Hepatocyte (in vitro differentiated cells): ENCODE data around the gene LIME1.

Source experiments
- EZH2 ChIP-seq: fragments of 200-600 bp; sonication (generic); IDR thresholded peaks from 2 replicates; pipeline ENCODE4 v1.6.1; 2016; ENCODE audit warnings: antibody characterized with exemption, mild to moderate bottlenecking, borderline replicate concordance
- EZH2phosphoT487 ChIP-seq: fragments of 200-600 bp; sonication (generic); IDR thresholded peaks from one replicate; pipeline ENCODE4 v1.6.1; 2018; ENCODE audit warnings: antibody characterized with exemption, mild to moderate bottlenecking, low read depth, moderate library complexity; ENCODE audit not compliant: unreplicated experiment, severe bottlenecking
- TF ChIP-seq, protein P1 (sequence below): fragments of 200-600 bp; sonication (generic); IDR thresholded peaks from 2 replicates; pipeline ENCODE4 v1.5.1; 2016; ENCODE audit warnings: antibody characterized with exemption, mild to moderate bottlenecking; ENCODE audit not compliant: poor library complexity

GRCh38 chr20:63698739-63699465, 37.6 kb upstream of the LIME1 start:
- TF ChIP-seq, protein P1, sequence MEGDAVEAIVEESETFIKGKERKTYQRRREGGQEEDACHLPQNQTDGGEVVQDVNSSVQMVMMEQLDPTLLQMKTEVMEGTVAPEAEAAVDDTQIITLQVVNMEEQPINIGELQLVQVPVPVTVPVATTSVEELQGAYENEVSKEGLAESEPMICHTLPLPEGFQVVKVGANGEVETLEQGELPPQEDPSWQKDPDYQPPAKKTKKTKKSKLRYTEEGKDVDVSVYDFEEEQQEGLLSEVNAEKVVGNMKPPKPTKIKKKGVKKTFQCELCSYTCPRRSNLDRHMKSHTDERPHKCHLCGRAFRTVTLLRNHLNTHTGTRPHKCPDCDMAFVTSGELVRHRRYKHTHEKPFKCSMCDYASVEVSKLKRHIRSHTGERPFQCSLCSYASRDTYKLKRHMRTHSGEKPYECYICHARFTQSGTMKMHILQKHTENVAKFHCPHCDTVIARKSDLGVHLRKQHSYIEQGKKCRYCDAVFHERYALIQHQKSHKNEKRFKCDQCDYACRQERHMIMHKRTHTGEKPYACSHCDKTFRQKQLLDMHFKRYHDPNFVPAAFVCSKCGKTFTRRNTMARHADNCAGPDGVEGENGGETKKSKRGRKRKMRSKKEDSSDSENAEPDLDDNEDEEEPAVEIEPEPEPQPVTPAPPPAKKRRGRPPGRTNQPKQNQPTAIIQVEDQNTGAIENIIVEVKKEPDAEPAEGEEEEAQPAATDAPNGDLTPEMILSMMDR: no peak
- TF ChIP-seq EZH2 (no peak), EZH2phosphoT487 (no peak)
